PC-3 (cell line): ENCODE data around the gene ZDHHC12. TPM values are rescaled to one million over a fixed set of nuclear protein-coding genes. Genes with fewer than 3 reads are reported as not detected.

Experiments used
- ATAC-seq: fragments of 200-7000 bp; cut with Tn5 transposase; 2 replicates; pipeline ENCODE4 v1.9.1; 2020; ENCODE audit warnings: mild to moderate bottlenecking, moderate library complexity
- BruUV-seq: library from RNA; stranded (reverse); fragments of 400-500 nt; replicated peaks from 2 replicates; lab custom pipeline; 2021; lab: Mats Ljungman, UMichigan
- CTCF ChIA-PET: fragments of 300-600 bp; sonication (Branson Sonifier 250); formaldehyde crosslinking; loops from one replicate; lab custom pipeline; 2022; ENCODE audit warnings: antibody characterized with exemption; lab: Charles Lee
- POLR2A ChIA-PET: fragments of 300-600 bp; sonication (Branson Sonifier 250); formaldehyde crosslinking; loops from one replicate; lab custom pipeline; 2022; ENCODE audit warnings: antibody characterized with exemption; ENCODE audit not compliant: unreplicated experiment; lab: Charles Lee
- DNase-seq: peaks from one replicate; pipeline ENCODE4 v3.0.0-alpha.2; 2015
- H2AFZ ChIP-seq: fragments of 300-600 bp; sonication (generic); 2 replicates; pipeline ENCODE4 v1.6.0; 2016; ENCODE audit warnings: antibody characterized with exemption, low read length
- H3F3A ChIP-seq: fragments of 300-600 bp; sonication (generic); one replicate; pipeline ENCODE4 v1.6.0; 2017; ENCODE audit warnings: antibody characterized with exemption, low read length, control low read depth, mild to moderate bottlenecking; ENCODE audit not compliant: unreplicated experiment
- H3K27ac ChIP-seq: fragments of 300-600 bp; sonication (generic); 2 replicates; pipeline ENCODE4 v1.5.1; 2016; ENCODE audit warnings: mild to moderate bottlenecking, low read length
- H3K27me3 ChIP-seq: fragments of 300-600 bp; sonication (generic); 2 replicates; pipeline ENCODE4 v1.6.1; 2016; ENCODE audit warnings: low read length, mixed read lengths
- H3K36me3 ChIP-seq: fragments of 300-600 bp; sonication (generic); 2 replicates; pipeline ENCODE4 v1.6.1; 2016; ENCODE audit warnings: low read depth, mixed run types, low read length, mixed read lengths
- H3K4me1 ChIP-seq: fragments of 300-600 bp; sonication (generic); 2 replicates; pipeline ENCODE4 v1.5.1; 2016; ENCODE audit warnings: low read length; ENCODE audit not compliant: insufficient read depth
- H3K4me2 ChIP-seq: fragments of 300-600 bp; sonication (generic); 2 replicates; pipeline ENCODE4 v1.6.0; 2016; ENCODE audit warnings: low read length
- H3K4me3 ChIP-seq: fragments of 300-600 bp; sonication (generic); 2 replicates; pipeline ENCODE4 v1.5.1; 2016; ENCODE audit warnings: mild to moderate bottlenecking, low read length, mixed read lengths
- H3K79me2 ChIP-seq: fragments of 300-600 bp; sonication (generic); 2 replicates; pipeline ENCODE4 v1.6.1; 2017; ENCODE audit warnings: low read length, mixed read lengths
- H3K9ac ChIP-seq: fragments of 300-600 bp; sonication (generic); 2 replicates; pipeline ENCODE4 v1.6.0; 2016; ENCODE audit warnings: mild to moderate bottlenecking, low read length
- H3K9me2 ChIP-seq: fragments of 300-600 bp; sonication (generic); replicated peaks from 2 replicates; pipeline ENCODE4 v1.6.1; 2016; ENCODE audit warnings: mixed run types, low read length, mixed read lengths
- H3K9me3 ChIP-seq: fragments of 300-600 bp; sonication (generic); 2 replicates; pipeline ENCODE4 v1.6.1; 2016; ENCODE audit warnings: low read length, mixed read lengths
- H4K20me1 ChIP-seq: fragments of 300-600 bp; sonication (generic); 2 replicates; pipeline ENCODE4 v1.6.1; 2016; ENCODE audit warnings: low read length, mixed read lengths
- EZH2 ChIP-seq: fragments of 300-600 bp; sonication (generic); IDR thresholded peaks from one replicate; pipeline ENCODE4 v1.6.1; 2017; ENCODE audit warnings: antibody characterized with exemption, mild to moderate bottlenecking, low read length; ENCODE audit not compliant: unreplicated experiment
- EZH2phosphoT487 ChIP-seq: fragments of 300-600 bp; sonication (generic); IDR thresholded peaks from 2 replicates; pipeline ENCODE4 v1.6.1; 2018; ENCODE audit warnings: mild to moderate bottlenecking, antibody characterized with exemption, low read length, borderline replicate concordance
- intact Hi-C: fragments of 100-400 bp; cut with micrococcal nuclease; formaldehyde crosslinking; loops from 2 replicates; pipeline ENCODE4 v1.9.0; 2023
- total RNA-seq: library from RNA; depleted of rRNA; stranded (reverse); fragments of >200 nt; gene quantifications from 2 replicates; pipeline ENCODE4 v1.2.3, GENCODE V29; 2014
- TF ChIP-seq, protein P1 (sequence below): fragments of 300-600 bp; sonication (generic); conservative IDR thresholded peaks from 2 replicates; pipeline ENCODE4 v1.5.1; 2017; ENCODE audit warnings: antibody characterized with exemption, low read depth, mild to moderate bottlenecking, low read length

Gene ZDHHC12
- total RNA-seq, 1 experiment from 2014 or later: 86.1 TPM

DNA sequence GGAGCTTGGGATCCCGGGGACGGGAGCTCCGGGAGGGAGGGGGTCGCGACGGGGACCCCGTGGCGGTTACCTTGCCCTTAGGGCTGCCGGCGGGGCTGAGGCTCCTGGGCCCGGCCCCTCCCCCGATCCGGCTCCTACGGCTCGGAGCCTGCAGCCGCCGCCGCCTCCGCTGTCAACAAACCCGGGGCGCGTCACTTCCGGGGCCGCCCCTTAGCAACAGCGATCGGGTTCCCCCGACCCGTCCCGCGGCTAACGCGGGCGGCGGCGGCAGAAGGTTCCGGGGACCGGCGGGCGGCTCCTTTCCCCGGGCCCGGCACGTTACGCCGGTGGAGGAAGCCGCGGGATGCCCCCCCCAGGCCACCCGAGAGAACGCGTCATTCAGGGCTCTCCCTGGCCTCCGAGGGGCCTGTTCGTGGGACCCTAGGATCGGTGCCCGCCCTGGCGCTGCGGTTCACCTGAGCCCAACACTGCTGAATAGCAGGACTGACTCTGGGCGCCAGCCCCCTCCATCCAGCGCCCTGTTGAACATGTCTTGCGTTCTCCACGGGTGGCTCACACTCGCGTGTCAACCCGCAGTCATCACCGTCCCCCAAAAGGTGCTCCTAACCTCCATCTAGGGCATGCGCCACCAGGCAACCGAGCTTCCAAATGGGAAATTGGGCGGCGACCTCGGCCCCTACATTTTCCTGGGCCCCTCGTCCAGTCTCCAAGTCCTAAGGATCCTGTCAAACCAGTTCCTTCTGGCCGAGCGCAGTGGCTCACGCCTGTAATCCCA lies 48.0 kb upstream of the ZDHHC12 start, which contains the start of gene ZER1:
Gene ZER1, minus strand, starts transcription at position 183 of the 775 bp plus-strand sequence. CDS start 16,362 bp downstream, outside the sequence.
- no peaks in the 10 kb centered on the region for H3K9me3 ChIP-seq
- ChIA-PET POLR2A (interaction anchor here (0.7 kb wide), 1 partner anchor 48 kb away, joined by 3 read pairs; no protein-coding TSS in a partner anchor), CTCF (no interaction called here)
- peak within 1 kb of the TSS; percentile 96 for H3K4me2 ChIP-seq
- no peaks in the 10 kb centered on the region for H3K27me3 ChIP-seq
- H3K4me3 ChIP-seq: peak within 1 kb of the TSS; percentile 87
- H3F3A ChIP-seq: no peaks in the 10 kb centered on the region
- H3K4me1 ChIP-seq: peaks cover 5% of the 10 kb centered on the region; the same call in 1 of the 2 replicates
- H4K20me1 ChIP-seq: no peaks in the 10 kb centered on the region
- peak within 1 kb of the TSS; percentile 90 for H2AFZ ChIP-seq
- BruUV-seq: TSS peak; percentile 96
- TF ChIP-seq, protein P1, sequence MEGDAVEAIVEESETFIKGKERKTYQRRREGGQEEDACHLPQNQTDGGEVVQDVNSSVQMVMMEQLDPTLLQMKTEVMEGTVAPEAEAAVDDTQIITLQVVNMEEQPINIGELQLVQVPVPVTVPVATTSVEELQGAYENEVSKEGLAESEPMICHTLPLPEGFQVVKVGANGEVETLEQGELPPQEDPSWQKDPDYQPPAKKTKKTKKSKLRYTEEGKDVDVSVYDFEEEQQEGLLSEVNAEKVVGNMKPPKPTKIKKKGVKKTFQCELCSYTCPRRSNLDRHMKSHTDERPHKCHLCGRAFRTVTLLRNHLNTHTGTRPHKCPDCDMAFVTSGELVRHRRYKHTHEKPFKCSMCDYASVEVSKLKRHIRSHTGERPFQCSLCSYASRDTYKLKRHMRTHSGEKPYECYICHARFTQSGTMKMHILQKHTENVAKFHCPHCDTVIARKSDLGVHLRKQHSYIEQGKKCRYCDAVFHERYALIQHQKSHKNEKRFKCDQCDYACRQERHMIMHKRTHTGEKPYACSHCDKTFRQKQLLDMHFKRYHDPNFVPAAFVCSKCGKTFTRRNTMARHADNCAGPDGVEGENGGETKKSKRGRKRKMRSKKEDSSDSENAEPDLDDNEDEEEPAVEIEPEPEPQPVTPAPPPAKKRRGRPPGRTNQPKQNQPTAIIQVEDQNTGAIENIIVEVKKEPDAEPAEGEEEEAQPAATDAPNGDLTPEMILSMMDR: no peak
- no peak for TF ChIP-seq EZH2phosphoT487
- no peak for TF ChIP-seq EZH2
- H3K79me2 ChIP-seq: peaks cover 13% of the 10 kb centered on the region
- no peaks in the 10 kb centered on the region for H3K9me2 ChIP-seq
- peak within 1 kb of the TSS; percentile 62 for H3K27ac ChIP-seq
- peak within 1 kb of the TSS; percentile 71 for H3K9ac ChIP-seq
- intact Hi-C loops: no loop called here
- no peaks in the 10 kb centered on the region for H3K36me3 ChIP-seq
- peak; percentile 92 for ATAC-seq
- peak; percentile 86 for DNase-seq

DNA sequence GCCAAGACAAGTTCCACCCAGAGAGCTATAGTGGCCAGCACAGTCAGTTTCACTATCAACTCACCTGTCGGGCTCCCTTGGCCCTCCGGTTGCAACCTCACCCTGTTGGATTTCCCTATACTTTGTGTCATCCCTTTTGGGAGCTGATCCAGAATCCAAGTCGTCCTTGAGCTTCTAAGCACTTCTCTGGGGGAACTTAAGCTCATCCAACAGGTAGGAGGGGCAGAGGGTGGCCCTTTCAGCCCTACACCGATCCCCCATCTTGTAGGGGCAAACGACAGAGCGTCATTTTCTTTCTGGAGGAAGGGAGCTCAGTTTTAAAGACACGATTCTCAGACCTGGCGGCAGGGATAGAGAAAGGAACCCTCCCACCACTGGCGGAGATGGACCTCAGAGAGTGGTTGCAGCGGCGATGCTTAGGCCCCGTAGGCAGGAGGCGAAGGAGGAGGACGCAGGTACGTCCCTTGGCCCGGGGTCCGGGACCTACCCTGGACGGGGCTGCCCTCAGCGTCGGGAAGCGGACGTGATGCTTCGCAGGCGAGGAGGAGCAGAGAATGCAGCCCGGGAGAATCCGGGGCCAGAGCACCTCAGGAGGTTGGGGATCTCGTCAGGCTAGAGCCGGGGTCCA lies 47.3 kb upstream of the ZDHHC12 start:
- POLR2A ChIA-PET: interaction anchor here (0.7 kb wide), 1 partner anchor 48 kb away, joined by 3 read pairs; no protein-coding TSS in a partner anchor
- H3K36me3 ChIP-seq: no peaks in the 10 kb centered on the region
- H3K27me3 ChIP-seq: no peaks in the 10 kb centered on the region
- no TSS peak for BruUV-seq
- peaks cover 5% of the 10 kb centered on the region; the same call in 1 of the 2 replicates for H3K4me1 ChIP-seq
- H4K20me1 ChIP-seq: no peaks in the 10 kb centered on the region
- no peaks in the 10 kb centered on the region for H3F3A ChIP-seq
- H3K9me3 ChIP-seq: no peaks in the 10 kb centered on the region
- intact Hi-C loops: no loop called here
- H3K9me2 ChIP-seq: no peaks in the 10 kb centered on the region
- H3K79me2 ChIP-seq: peaks cover 13% of the 10 kb centered on the region
- H3K27ac ChIP-seq: peak overlapping the region; percentile 25
- DNase-seq (peak; percentile 22), ATAC-seq (peak; percentile 41)
- peak overlapping the region; percentile 87 for H3K4me3 ChIP-seq
- peak overlapping the region; percentile 96 for H3K4me2 ChIP-seq
- TF ChIP-seq EZH2phosphoT487 (no peak), EZH2 (no peak)
- TF ChIP-seq, protein P1: no peak
- peak overlapping the region; percentile 70 for H2AFZ ChIP-seq
- CTCF ChIA-PET: no interaction called here
- peak overlapping the region; percentile 71 for H3K9ac ChIP-seq
